ENCODE measurements around the gene VSIG10. TPM values are rescaled to one million over a fixed set of nuclear protein-coding genes. Genes with fewer than 3 reads are reported as not detected.

The VSIG10 gene
- total RNA-seq, 2 donors from 2014 or later: 20.4 to 41.0 TPM

GRCh38 chr12:118119449-118119879 lies 15.7 kb upstream of the VSIG10 start:
- ATAC-seq (no peak), DNase-seq (no peak)
- TF ChIP-seq CTCF (IDR thresholded peaks at IDR 0.05): no peak
- no peak for TF ChIP-seq POLR2A (IDR thresholded peaks at IDR 0.05)
- no peaks in the 10 kb centered on the region for H3K27me3 ChIP-seq
- H3K4me3 ChIP-seq: no peak overlapping the region
- no peaks in the 10 kb centered on the region for H3K9me3 ChIP-seq
- no peaks in the 10 kb centered on the region for H3K36me3 ChIP-seq (replicated peaks in 1 of 2; ENCODE audit: insufficient read depth in 1 of 2, low read depth in 2 of 2)
- 88 to 92% methylated on average over 10 of the region's 10 CpGs for WGBS, 2 donors
- no peak overlapping the region for H3K27ac ChIP-seq
- intact Hi-C loops (cut with DNase I): no loop called here
- H3K4me1 ChIP-seq: peaks cover 29% of the 10 kb centered on the region

- DNase-seq: no peak
- Histone ChIP-seq H3K4me1 (no peaks in the 10 kb centered on the region), H3K36me3 (replicated peaks in 1 of 2; ENCODE audit: insufficient read depth in 1 of 2, low read depth in 2 of 2) (no peaks in the 10 kb centered on the region), H3K27me3 (no peaks in the 10 kb centered on the region), H3K27ac (no peak overlapping the region), H3K9me3 (no peaks in the 10 kb centered on the region), H3K4me3 (no peak overlapping the region)
- no peak for ATAC-seq
- TF ChIP-seq POLR2A (IDR thresholded peaks at IDR 0.05) (no peak), CTCF (IDR thresholded peaks at IDR 0.05) (no peak)
- WGBS, 2 donors: 93% methylated on average over 1 of the region's 1 CpG
- intact Hi-C loops (cut with DNase I): no loop called here
These were observed 5.3 kb upstream of the VSIG10 start for GRCh38 chr12:118109088-118109487.

GRCh38 chr12:118107694-118108093 lies 3.9 kb upstream of the VSIG10 start:
- Histone ChIP-seq H3K36me3 (replicated peaks in 1 of 2; ENCODE audit: insufficient read depth in 1 of 2, low read depth in 2 of 2) (no peaks in the 10 kb centered on the region), H3K9me3 (no peaks in the 10 kb centered on the region), H3K4me1 (peaks cover under 1% of the 10 kb centered on the region), H3K27ac (no peak overlapping the region), H3K27me3 (no peaks in the 10 kb centered on the region), H3K4me3 (no peak overlapping the region)
- ATAC-seq: no peak
- DNase-seq: no peak
- TF ChIP-seq CTCF (IDR thresholded peaks at IDR 0.05) (no peak), POLR2A (IDR thresholded peaks at IDR 0.05) (no peak)
- intact Hi-C loops (cut with DNase I): no loop called here
- WGBS, 2 donors: 88 to 90% methylated on average over 8 of the region's 8 CpGs

GRCh38 chr12:118107011-118107410 lies 3.2 kb upstream of the VSIG10 start:
- intact Hi-C loops (cut with DNase I): no loop called here
- no peak for TF ChIP-seq POLR2A (IDR thresholded peaks at IDR 0.05)
- TF ChIP-seq CTCF (IDR thresholded peaks at IDR 0.05): no peak
- Histone ChIP-seq H3K4me3 (no peak overlapping the region), H3K27ac (no peak overlapping the region), H3K4me1 (peaks cover 7% of the 10 kb centered on the region), H3K27me3 (no peaks in the 10 kb centered on the region), H3K9me3 (no peaks in the 10 kb centered on the region), H3K36me3 (replicated peaks in 1 of 2; ENCODE audit: insufficient read depth in 1 of 2, low read depth in 2 of 2) (no peaks in the 10 kb centered on the region)
- DNase-seq (no peak), ATAC-seq (no peak)
- WGBS, 2 donors: 48 to 49% methylated on average over 4 of the region's 4 CpGs

- ATAC-seq: peak; percentile 13
- intact Hi-C loops (cut with DNase I): no loop called here
These were observed 610 bp downstream of the VSIG10 start for GRCh38 chr12:118103201-118103600.

More at GRCh38 chr12:118103201-118103600, 610 bp downstream of the VSIG10 start:
- Histone ChIP-seq H3K27ac (peak overlapping the region; percentile 70 to 92 (median 82)), H3K27me3 (no peaks in the 10 kb centered on the region), H3K36me3 (replicated peaks in 1 of 2; ENCODE audit: insufficient read depth in 1 of 2, low read depth in 2 of 2) (no peaks in the 10 kb centered on the region), H3K9me3 (no peaks in the 10 kb centered on the region), H3K4me1 (peaks cover 14% of the 10 kb centered on the region), H3K4me3 (peak overlapping the region; percentile 85 to 88)
- 0 to 1% methylated on average over 19 to 32 of the region's 32 CpGs for WGBS, 2 donors
- no peak for TF ChIP-seq CTCF (IDR thresholded peaks at IDR 0.05)
- TF ChIP-seq POLR2A (IDR thresholded peaks at IDR 0.05): no peak
- peak in 2 of 4 donors; percentile 7 to 34 for DNase-seq
